Right atrium auricular region (tissue), 2 donors: ENCODE results near the gene ADGRE1. TPM values are rescaled to one million over a fixed set of nuclear protein-coding genes. Genes with fewer than 3 reads are reported as not detected.

ENCODE experiments used
- DNase-seq: peaks from one replicate; pipeline ENCODE4 v3.0.0-alpha.2; 2019; ENCODE audit warnings: low spot score
- H3K27ac ChIP-seq, 2 donors: fragments of 200-600 bp; sonication (generic); 1 replicate in 1 of 2; 2 replicates in 1 of 2; pipeline ENCODE4 v1.5.1; 2016 to 2019
- H3K27me3 ChIP-seq, 2 donors: fragments of 200-600 bp; sonication (generic); one replicate each; pipeline versions ENCODE4 v1.5.1 to v1.6.0; 2017 to 2019
- H3K36me3 ChIP-seq: fragments of 200-600 bp; sonication (generic); one replicate; pipeline ENCODE4 v1.5.1; 2016
- H3K4me1 ChIP-seq, 2 donors: fragments of 200-600 bp; sonication (generic); one replicate each; pipeline versions ENCODE4 v1.5.1 to v1.6.0; 2017 to 2019
- H3K4me3 ChIP-seq, 2 donors: fragments of 200-600 bp; sonication (generic); 1 replicate in 1 of 2; 2 replicates in 1 of 2; pipeline ENCODE4 v1.5.1; 2017 to 2019; ENCODE audit warnings: mild to moderate bottlenecking in 1 of 2, moderate library complexity in 1 of 2
- H3K9me3 ChIP-seq, 2 donors: fragments of 200-600 bp; sonication (generic); one replicate each; pipeline ENCODE4 v1.5.1; 2019
- CTCF ChIP-seq, 2 donors: fragments of 200-600 bp; sonication (generic); IDR thresholded peaks; one replicate each; pipeline ENCODE4 v1.5.1; 2019; ENCODE audit warnings: antibody characterized with exemption in 2 of 2
- total RNA-seq, 2 donors: library from RNA; depleted of rRNA; stranded (reverse); fragments of >200 nt; gene quantifications; one replicate each; pipeline ENCODE4 v1.1.0, GENCODE V29; 2016

ADGRE1 gene
- total RNA-seq, 2 donors from 2014 or later: not detected

GRCh38 chr19:6886277-6886897, 992 bp upstream of the ADGRE1 start:
- Histone ChIP-seq H3K9me3 (peaks cover 0 to 9% of the 10 kb centered on the region in 2 donors), H3K4me1 (no peaks in the 10 kb centered on the region), H3K27ac (no peak overlapping the region), H3K4me3 (no peak overlapping the region), H3K36me3 (no peaks in the 10 kb centered on the region), H3K27me3 (no peaks in the 10 kb centered on the region)
- no peak for DNase-seq
- TF ChIP-seq CTCF (IDR thresholded peaks at IDR 0.05): no peak

GRCh38 chr19:6888967-6889366, 1.6 kb downstream of the ADGRE1 start:
- Histone ChIP-seq H3K4me1 (no peaks in the 10 kb centered on the region), H3K27me3 (no peaks in the 10 kb centered on the region), H3K4me3 (no peak overlapping the region), H3K27ac (no peak overlapping the region), H3K9me3 (peaks cover 0 to 9% of the 10 kb centered on the region in 2 donors), H3K36me3 (no peaks in the 10 kb centered on the region)
- no peak for DNase-seq
- TF ChIP-seq CTCF (IDR thresholded peaks at IDR 0.05): no peak

- Histone ChIP-seq H3K27ac (no peak overlapping the region), H3K4me3 (no peak overlapping the region)
Observed at GRCh38 chr19:6890401-6890913, 3.1 kb downstream of the ADGRE1 start.

GRCh38 chr19:6890938-6891337, 3.6 kb downstream of the ADGRE1 start:
- H3K36me3 ChIP-seq: no peaks in the 10 kb centered on the region
- H3K4me3 ChIP-seq: no peak overlapping the region
- no peaks in the 10 kb centered on the region for H3K4me1 ChIP-seq
- no peak for TF ChIP-seq CTCF (IDR thresholded peaks at IDR 0.05)
- no peak overlapping the region for H3K27ac ChIP-seq
- H3K9me3 ChIP-seq: peaks cover 0 to 9% of the 10 kb centered on the region in 2 donors
- no peaks in the 10 kb centered on the region for H3K27me3 ChIP-seq
- DNase-seq: no peak

More at GRCh38 chr19:6890401-6890913, 3.1 kb downstream of the ADGRE1 start:
- TF ChIP-seq CTCF (IDR thresholded peaks at IDR 0.05): no peak
- Histone ChIP-seq H3K36me3 (no peaks in the 10 kb centered on the region), H3K9me3 (peaks cover 0 to 9% of the 10 kb centered on the region in 2 donors), H3K4me1 (no peaks in the 10 kb centered on the region), H3K27me3 (no peaks in the 10 kb centered on the region)
- no peak for DNase-seq

- no peak for DNase-seq
- H3K36me3 ChIP-seq: no peaks in the 10 kb centered on the region
- no peak overlapping the region for H3K27ac ChIP-seq
- no peaks in the 10 kb centered on the region for H3K4me1 ChIP-seq
- H3K9me3 ChIP-seq: peaks cover 0 to 17% of the 10 kb centered on the region in 2 donors
- no peak overlapping the region for H3K4me3 ChIP-seq
- TF ChIP-seq CTCF (IDR thresholded peaks at IDR 0.05): no peak
- H3K27me3 ChIP-seq: no peaks in the 10 kb centered on the region
Observed at GRCh38 chr19:6891761-6892385, 4.5 kb downstream of the ADGRE1 start.
